ENCODE data around the gene OPTC. TPM values are rescaled to one million over a fixed set of nuclear protein-coding genes. Genes with fewer than 3 reads are reported as not detected.
"Not testable (repeated sequence)": the region's sequence is repeated elsewhere in the genome, so short reads cannot be mapped to it uniquely, and the experiment has no call there.

OPTC gene
- total RNA-seq, 1 experiment from 2014 or later, result not detected

GRCh38 chr1:203516906-203517305 lies 23.0 kb downstream of the OPTC start:
- DNase-seq (ENCODE audit: low read depth), result no peak

DNA sequence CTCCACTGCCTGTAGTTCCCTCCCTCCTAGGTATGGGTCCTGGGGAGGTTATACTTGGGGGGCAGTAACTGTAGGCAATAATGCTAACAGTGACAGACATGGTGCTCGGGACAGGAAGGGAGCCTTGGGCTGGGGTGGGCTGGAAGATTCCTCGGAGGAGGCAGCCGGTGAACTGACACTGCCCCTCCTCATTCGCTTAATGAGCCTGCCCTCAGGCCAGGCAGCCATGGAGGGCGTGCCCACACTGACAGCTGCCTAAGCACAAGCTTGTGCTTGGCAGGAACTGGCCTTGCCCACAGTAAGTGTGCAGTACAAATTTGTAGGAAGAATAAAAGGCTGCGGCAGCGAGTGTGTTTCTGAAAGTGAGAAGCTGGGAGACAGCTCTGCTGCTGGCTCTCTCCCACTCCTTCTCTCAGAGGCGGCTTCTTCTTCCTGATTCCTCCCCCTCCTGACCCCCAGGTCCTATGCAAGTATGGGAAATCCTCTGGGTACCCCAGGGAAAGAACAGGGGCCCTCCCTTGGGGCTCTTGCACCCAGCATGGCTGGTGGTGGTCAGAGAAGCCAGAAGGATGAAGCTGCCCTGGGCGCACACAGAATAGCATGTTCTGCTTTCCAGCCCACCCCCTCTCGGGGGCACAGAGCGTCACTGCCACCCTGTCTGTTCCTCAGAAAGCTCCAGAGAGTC lies 23.6 kb downstream of the OPTC start:
- peak; percentile 61 for DNase-seq (ENCODE audit: low read depth)

GRCh38 chr1:203518139-203518538 lies 24.2 kb downstream of the OPTC start:
- not testable (repeated sequence) for DNase-seq (ENCODE audit: low read depth)

GRCh38 chr1:203518541-203518940 lies 24.6 kb downstream of the OPTC start:
- DNase-seq (ENCODE audit: low read depth), result no peak

- no peak for DNase-seq (ENCODE audit: low read depth)
These were observed 25.3 kb downstream of the OPTC start for GRCh38 chr1:203519053-203519840.

- no peak for DNase-seq (ENCODE audit: low read depth)
These were observed 25.9 kb downstream of the OPTC start for GRCh38 chr1:203519896-203520295.

DNA sequence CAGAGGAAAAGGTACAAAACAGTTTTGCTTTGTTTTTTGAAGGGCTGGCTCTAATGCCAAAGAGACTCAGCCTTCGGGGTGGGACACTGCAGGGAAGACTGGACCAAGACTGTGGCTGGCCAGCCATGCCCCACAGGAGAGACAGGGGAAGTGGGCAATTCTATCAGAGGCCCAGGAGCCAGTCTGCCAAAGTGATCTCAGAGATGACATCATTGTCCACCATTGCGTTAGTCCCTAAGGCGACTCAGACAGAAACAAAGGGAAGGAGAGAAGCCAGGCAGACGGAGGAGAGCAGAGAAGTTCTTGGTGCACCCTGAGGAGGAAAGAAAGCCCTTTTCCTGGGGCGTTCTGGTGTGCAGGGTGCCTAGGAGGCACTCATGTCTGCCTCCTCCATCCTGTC lies 26.4 kb downstream of the OPTC start:
- peak; percentile 40 for DNase-seq (ENCODE audit: low read depth)

DNA sequence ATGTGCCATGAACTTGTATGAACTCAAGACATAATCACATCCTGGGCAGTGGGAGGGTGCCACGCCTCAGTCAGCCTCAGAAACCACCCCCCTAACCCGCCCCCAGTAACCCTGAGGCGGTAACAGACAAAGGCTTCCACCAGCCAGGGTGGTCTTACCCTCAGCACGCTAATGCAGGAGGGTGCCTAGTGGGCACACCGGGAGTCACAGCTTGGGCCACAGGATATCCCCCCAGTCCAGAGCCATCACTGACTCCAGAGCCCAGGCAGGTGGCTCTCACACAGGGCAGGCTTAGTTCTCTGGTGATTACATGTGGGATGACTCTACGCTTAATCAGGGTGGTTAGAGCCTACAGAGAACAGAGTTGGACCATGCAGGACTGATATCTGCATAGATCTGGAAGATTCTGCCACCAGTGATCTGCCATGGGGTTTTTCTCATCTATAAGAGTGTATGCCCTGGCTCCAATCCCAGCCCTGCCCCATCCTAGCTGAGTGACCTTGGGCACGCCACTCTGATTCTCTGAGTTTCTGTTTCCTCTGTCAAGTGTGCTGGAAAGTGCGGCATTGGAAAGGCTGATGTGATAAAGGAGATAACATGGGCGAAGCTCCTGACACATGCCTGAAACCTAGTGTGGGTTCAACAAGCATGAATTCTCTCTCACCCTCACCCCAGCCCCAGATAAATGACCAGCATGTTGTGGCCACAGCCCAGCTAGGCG lies 27.3 kb downstream of the OPTC start:
- DNase-seq (ENCODE audit: low read depth), result no peak

DNA sequence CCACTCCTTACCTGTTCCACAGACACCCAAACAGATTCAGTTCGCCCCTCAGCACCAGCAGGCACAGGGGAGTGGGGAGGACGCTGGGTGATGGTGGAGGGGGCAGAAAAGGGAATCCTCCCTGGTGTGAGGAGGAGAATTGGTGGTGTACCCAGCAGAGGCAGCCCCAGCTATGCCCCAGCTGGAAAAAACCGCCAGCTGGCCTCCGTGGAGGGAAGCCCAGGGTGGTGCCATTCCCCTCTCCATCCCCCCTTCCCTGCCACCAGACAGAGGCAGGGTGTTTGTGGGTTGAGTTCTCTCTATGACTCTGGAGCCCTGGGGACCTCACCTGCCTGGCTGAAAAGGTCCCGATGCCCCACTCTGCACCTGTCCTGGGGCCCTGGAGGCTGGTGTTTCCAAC lies 27.9 kb downstream of the OPTC start:
- DNase-seq (ENCODE audit: low read depth), result no peak

GRCh38 chr1:203522237-203522636 lies 28.3 kb downstream of the OPTC start:
- no peak for DNase-seq (ENCODE audit: low read depth)

DNA sequence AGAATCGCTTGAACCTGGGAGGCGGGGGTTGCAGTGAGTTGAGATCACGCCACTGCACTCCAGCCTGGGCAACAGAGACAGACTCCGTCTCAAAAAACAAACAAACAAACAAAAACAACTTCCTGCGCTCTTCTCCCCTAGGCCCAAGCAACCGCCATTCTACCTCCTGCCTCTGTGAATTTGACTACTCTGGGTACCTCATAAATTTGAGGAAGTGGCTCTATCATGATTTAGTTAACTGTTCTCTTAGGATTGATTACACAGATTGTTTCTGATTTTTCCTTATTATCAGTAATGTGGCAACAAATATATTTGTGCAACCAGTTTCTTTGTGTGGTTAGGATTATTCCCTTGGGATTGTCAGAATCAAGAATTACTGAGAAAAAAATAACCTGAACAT lies 29.7 kb downstream of the OPTC start:
- DNase-seq (ENCODE audit: low read depth), result no peak

DNA sequence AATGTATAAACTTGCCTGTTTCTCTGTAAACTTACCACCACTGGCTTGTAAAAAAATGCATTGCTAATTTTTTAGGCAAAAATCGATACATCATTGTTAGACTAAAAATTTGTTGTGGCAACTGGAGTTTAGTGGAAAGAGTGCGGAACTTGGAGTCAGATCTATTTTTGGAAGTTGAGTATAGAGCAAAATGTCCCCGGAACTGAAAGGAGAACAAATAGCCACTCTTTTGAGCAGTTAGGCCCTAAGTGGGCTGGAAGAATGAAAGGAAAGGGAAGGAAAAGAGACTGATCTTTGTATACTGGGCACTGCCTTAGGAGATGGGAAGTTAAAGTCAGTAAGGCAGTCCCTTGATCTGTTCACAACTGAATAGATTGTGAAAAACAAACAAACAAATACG lies 30.2 kb downstream of the OPTC start:
- no peak for DNase-seq (ENCODE audit: low read depth)

GRCh38 chr1:203524824-203525223 lies 30.9 kb downstream of the OPTC start:
- no peak for DNase-seq (ENCODE audit: low read depth)

- DNase-seq (ENCODE audit: low read depth), result no peak
These were observed 31.7 kb downstream of the OPTC start for GRCh38 chr1:203525685-203526084.

DNA sequence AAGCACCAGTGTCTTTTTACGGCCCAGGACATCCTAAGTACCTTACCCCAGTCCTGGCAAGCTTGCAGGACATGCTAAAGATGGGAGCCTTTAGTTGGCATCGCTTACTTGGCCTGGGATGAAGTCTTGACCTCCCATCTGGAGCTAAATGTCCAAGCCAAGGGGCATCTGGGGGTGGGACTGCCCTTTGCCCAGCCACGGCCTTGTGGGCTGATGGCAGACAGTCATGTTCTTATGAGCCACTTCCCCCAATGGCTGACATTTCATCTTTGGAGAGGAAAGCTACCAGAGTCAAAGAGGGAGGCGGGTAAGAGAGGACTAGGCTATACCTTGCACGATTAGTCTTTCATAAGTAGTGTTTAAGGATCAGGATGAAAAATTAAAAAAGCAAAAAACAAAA lies 32.2 kb downstream of the OPTC start:
- no peak for DNase-seq (ENCODE audit: low read depth)

- peak; percentile 77 for DNase-seq (ENCODE audit: low read depth)
These were observed 32.6 kb downstream of the OPTC start for GRCh38 chr1:203526572-203526971.

GRCh38 chr1:203527013-203527412 lies 33.1 kb downstream of the OPTC start:
- no peak for DNase-seq (ENCODE audit: low read depth)

GRCh38 chr1:203528063-203528462 lies 34.1 kb downstream of the OPTC start:
- DNase-seq (ENCODE audit: low read depth), result no peak

GRCh38 chr1:203528976-203529835 lies 35.3 kb downstream of the OPTC start:
- no peak for DNase-seq (ENCODE audit: low read depth)

GRCh38 chr1:203531063-203531462 lies 37.1 kb downstream of the OPTC start:
- no peak for DNase-seq (ENCODE audit: low read depth)

DNA sequence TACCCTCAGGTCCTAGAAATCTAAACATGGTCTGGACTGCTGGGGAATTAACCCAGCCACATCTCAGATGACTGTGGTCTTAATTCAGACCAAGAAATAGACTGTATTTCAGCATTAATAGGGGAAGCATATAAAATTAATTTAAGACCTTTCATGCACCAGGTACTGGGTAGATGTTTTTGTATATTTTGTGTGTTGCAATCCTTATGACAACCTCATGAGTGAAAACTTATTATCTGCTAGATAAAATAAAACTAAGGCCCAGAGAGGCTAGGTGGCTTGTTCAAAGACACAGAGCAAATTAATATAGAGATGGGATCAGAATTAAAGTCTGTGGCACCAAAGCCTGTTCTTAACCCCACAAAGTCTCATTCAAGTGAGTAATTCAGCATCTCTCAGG lies 40.1 kb downstream of the OPTC start:
- DNase-seq (ENCODE audit: low read depth), result no peak

GRCh38 chr1:203534526-203534925 lies 40.6 kb downstream of the OPTC start:
- peak; percentile 93 for DNase-seq (ENCODE audit: low read depth)
